PFSK-1 (cell line): ENCODE measurements around the gene TCERG1.

Source experiments
- FOXP2 ChIP-seq: optimal IDR thresholded peaks from 2 replicates; pipeline ENCODE3; 2011; ENCODE audit warnings: borderline replicate concordance, control low read depth, inconsistent platforms; ENCODE audit not compliant: insufficient read depth; ENCODE audit errors: extremely low read length, extremely low read depth
- POLR2AphosphoS5 ChIP-seq: IDR thresholded peaks from 2 replicates; pipeline ENCODE4 v1.6.1; 2012; ENCODE audit warnings: low read depth, mild to moderate bottlenecking, control low read depth, low read length, moderate library complexity
- REST ChIP-seq, 2 experiments: IDR thresholded peaks; 2 replicates each; pipeline versions ENCODE4 v1.6.1 to v1.8.0; 2011 to 2012; ENCODE audit warnings: low read depth in 2 of 2, low read length in 2 of 2, control low read depth in 1 of 2, inconsistent platforms in 1 of 2, mild to moderate bottlenecking in 1 of 2, moderate library complexity in 1 of 2; ENCODE audit not compliant: insufficient read depth in 1 of 2
- SIN3A ChIP-seq: IDR thresholded peaks from 2 replicates; pipeline ENCODE4 v1.6.1; 2012; ENCODE audit warnings: mild to moderate bottlenecking, low read length, moderate library complexity, borderline replicate concordance; ENCODE audit not compliant: insufficient read depth
- TAF1 ChIP-seq: IDR thresholded peaks from 2 replicates; pipeline ENCODE4 v1.6.1; 2012; ENCODE audit warnings: low read length, control low read depth, borderline replicate concordance; ENCODE audit not compliant: insufficient read depth

TCERG1 gene

DNA sequence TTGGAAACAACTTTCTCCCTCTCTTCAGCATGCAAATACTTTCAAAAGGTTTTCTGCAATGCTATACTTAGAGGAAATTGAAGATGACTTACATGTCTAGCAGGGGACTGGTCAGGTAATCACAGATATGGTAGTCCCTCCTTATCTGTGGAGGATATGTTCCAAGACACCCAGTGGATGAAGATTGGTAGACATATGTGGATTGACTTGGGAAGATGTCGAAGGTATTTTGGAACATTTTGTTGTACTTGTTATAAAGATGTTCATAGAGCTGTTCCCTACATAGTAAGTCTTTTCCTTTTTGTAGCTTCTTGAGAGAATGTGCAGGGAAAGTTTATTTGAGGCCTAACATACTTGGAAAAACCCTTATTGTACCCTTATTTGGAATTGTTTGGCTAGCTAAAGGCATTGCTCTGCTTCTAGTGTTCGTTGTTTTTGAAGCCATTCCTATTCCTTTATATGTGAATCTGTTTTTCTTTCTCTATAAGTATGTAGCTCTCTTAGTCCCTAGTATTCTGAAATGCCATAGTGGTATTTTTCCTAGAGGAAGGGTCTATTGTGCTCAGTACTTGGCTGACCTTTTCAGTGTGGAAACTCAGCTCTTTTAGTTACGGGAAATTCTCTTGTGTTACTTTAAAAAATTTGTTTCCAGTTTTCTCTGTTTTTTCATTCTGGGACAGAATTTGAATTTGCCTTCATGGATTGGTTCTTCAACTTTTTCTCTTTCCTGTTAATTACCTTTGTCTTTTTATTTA is 43.1 kb downstream of the TCERG1 start:
- TF ChIP-seq SIN3A (no peak), POLR2AphosphoS5 (no peak), REST (IDR thresholded peaks at IDR 0.05; ENCODE audit: insufficient read depth in 1 of 2, low read depth in 2 of 2, low read length in 2 of 2) (no peak), TAF1 (no peak), FOXP2 (no peak)

GRCh38 chr5:146494656-146495055 is 47.5 kb downstream of the TCERG1 start:
- no peak for TF ChIP-seq POLR2AphosphoS5
- no peak for TF ChIP-seq TAF1

- no peak for TF ChIP-seq POLR2AphosphoS5
- TF ChIP-seq TAF1, result no peak
- no peak for TF ChIP-seq SIN3A
- TF ChIP-seq REST (IDR thresholded peaks at IDR 0.05; ENCODE audit: insufficient read depth in 1 of 2, low read depth in 2 of 2, low read length in 2 of 2), result no peak
- TF ChIP-seq FOXP2, result no peak
These were observed 52.5 kb downstream of the TCERG1 start for GRCh38 chr5:146499680-146500079.

DNA sequence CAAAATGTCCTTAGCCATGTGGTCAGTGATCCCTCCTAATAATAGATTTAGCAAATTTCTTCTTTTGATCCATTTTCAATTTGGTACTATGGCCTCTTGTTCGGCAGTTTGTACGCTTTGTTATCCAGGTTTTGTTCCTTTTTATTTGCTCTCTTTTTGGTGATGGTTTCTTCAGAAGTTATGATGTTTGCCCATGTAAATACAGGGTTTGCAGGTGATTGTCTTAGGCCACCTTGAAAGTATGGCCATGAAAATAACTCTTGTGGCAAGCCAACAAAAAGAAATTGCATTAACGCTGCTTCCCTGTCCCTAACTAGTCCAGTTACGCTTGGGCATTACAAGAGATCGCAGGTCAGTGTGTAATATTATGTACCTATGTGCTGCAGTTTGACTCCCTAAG is 60.3 kb downstream of the TCERG1 start:
- TF ChIP-seq FOXP2 (no peak), SIN3A (no peak), REST (IDR thresholded peaks at IDR 0.05; ENCODE audit: insufficient read depth in 1 of 2, low read depth in 2 of 2, low read length in 2 of 2) (no peak), POLR2AphosphoS5 (no peak), TAF1 (no peak)

DNA sequence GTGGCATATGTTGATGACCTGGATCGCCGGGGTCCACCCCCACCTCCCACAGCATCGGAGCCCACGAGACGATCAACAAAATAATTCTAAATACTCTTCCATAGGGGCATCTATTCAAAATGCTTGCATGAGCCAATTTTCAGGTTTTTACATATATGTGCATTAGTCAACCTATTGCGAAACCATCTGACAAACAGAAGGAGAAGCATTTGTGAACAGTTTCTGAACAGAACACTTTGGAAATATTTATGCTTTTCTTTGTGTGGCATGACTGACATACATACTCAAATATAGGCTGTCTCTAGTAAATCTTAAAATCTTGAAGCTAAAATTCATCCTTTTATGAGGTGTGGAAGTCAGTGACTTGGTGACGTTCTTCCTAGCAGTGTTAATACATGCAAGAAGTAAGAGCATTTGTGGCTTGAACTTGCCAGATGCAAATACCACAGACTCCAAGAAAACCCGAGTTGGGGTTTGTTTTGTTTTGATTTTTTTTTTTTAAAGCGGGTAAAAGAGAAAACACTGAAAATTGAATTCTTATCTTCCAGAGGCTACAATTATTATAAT is 63.5 kb downstream of the TCERG1 start:
- TF ChIP-seq REST (IDR thresholded peaks at IDR 0.05; ENCODE audit: insufficient read depth in 1 of 2, low read depth in 2 of 2, low read length in 2 of 2) (no peak), TAF1 (no peak), SIN3A (no peak), POLR2AphosphoS5 (no peak), FOXP2 (no peak)
